SJSA1 (cell line): ENCODE measurements around the gene EXOSC9. TPM values are rescaled to one million over a fixed set of nuclear protein-coding genes. Genes with fewer than 3 reads are reported as not detected.

Source experiments
- DNase-seq, 2 experiments: peaks; one replicate each; pipeline ENCODE4 v3.0.0-alpha.2; 2015 to 2020; ENCODE audit warnings: low spot score in 2 of 2, low read depth in 1 of 2
- H3K27ac ChIP-seq: fragments of 250-450 bp; sonication (Bioruptor Pico); 2 replicates; pipeline ENCODE4 v1.5.1; 2020; ENCODE audit warnings: mild to moderate bottlenecking, moderate library complexity
- H3K27me3 ChIP-seq: fragments of 250-450 bp; sonication (Bioruptor Pico); replicated peaks from 2 replicates; pipeline ENCODE4 v1.5.1; 2020; ENCODE audit warnings: mild to moderate bottlenecking, moderate library complexity
- H3K36me3 ChIP-seq: fragments of 250-450 bp; sonication (Bioruptor Pico); 2 replicates; pipeline ENCODE4 v1.5.1; 2020; ENCODE audit warnings: mild to moderate bottlenecking
- H3K4me1 ChIP-seq: fragments of 250-450 bp; sonication (Bioruptor Pico); replicated peaks from 2 replicates; pipeline ENCODE4 v1.6.1; 2021; ENCODE audit warnings: mild to moderate bottlenecking
- H3K4me3 ChIP-seq: fragments of 250-450 bp; sonication (Bioruptor Pico); 2 replicates; pipeline ENCODE4 v1.5.1; 2020; ENCODE audit warnings: mild to moderate bottlenecking
- H3K9me3 ChIP-seq: fragments of 250-450 bp; sonication (Bioruptor Pico); replicated peaks from 2 replicates; pipeline ENCODE4 v1.5.1; 2020; ENCODE audit warnings: mild to moderate bottlenecking
- total RNA-seq: library from RNA; depleted of rRNA; stranded (reverse); fragments of >200 nt; shearing (Covaris generic); gene quantifications from 2 replicates; pipeline ENCODE4 v1.2.3, GENCODE V29; 2014

Gene EXOSC9
- total RNA-seq, 1 experiment from 2014 or later = 134 TPM

- DNase-seq = no peak
- no peaks in the 10 kb centered on the region for H3K27me3 ChIP-seq
- H3K4me3 ChIP-seq = no peak overlapping the region
- H3K27ac ChIP-seq = no peak overlapping the region
- peaks cover 9% of the 10 kb centered on the region for H3K4me1 ChIP-seq
- H3K9me3 ChIP-seq = no peaks in the 10 kb centered on the region
- no peaks in the 10 kb centered on the region for H3K36me3 ChIP-seq
These were observed 23.5 kb upstream of the EXOSC9 start for GRCh38 chr4:121777625-121778024.

- DNase-seq = peak in 1 of 2 experiments; percentile 32
- no peak overlapping the region for H3K4me3 ChIP-seq
- H3K36me3 ChIP-seq = 0 out of 2 replicates have a peak, but pooled peaks cover 3% of the 10 kb centered on the region
- peaks cover 15% of the 10 kb centered on the region for H3K4me1 ChIP-seq
- H3K9me3 ChIP-seq = peaks cover 4% of the 10 kb centered on the region; the same call in 1 of the 2 replicates
- H3K27ac ChIP-seq = no peak overlapping the region
- H3K27me3 ChIP-seq = no peaks in the 10 kb centered on the region
These were observed 22.0 kb upstream of the EXOSC9 start for GRCh38 chr4:121778991-121779628.

DNA sequence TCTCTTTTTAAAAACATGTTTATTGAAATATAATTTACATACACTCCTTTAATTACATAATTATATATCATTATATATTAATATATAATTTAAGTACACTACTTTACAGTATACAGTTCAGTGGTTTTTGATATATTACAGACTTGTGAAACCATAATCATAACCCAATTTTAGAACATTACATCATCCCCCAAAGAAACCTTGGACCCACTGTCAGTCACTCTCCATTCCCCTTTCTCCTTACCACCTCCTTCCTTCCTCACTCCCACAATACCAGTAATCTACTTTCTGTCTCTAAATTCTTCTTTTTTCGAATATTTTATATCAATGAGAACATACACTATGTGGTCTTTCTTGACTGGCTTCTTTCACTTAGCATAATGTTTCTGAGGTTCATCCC is 17.9 kb upstream of the EXOSC9 start:
- Histone ChIP-seq H3K4me3 (no peak overlapping the region), H3K4me1 (peaks cover 46% of the 10 kb centered on the region), H3K36me3 (0 out of 2 replicates have a peak, but pooled peaks cover 3% of the 10 kb centered on the region), H3K9me3 (peaks cover 4% of the 10 kb centered on the region; the same call in 1 of the 2 replicates), H3K27me3 (no peaks in the 10 kb centered on the region), H3K27ac (no peak overlapping the region)
- no peak for DNase-seq

DNA sequence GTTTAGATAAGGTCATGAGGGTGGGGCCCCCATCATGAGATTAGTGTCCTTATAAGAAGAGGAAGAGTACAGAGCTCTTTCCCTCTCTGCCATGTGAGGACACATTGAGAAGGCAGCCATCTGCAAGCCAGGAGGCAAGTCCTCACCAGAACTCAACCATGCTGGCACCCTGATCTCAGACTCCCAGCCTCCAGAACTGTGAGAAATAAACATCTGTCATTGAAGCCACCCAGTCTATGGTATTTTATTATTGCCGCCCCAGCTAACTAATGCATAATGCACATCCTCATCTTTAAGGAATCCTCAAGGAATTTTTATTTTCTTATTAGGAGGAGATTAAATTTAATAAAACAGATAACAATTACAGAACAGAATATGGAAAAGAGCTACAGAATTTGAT is 16.7 kb upstream of the EXOSC9 start:
- peak overlapping the region; percentile 99 for H3K27ac ChIP-seq
- H3K4me3 ChIP-seq = no peak overlapping the region
- H3K27me3 ChIP-seq = no peaks in the 10 kb centered on the region
- peak in 1 of 2 experiments; percentile 66 for DNase-seq
- H3K4me1 ChIP-seq = peaks cover 53% of the 10 kb centered on the region
- 0 out of 2 replicates have a peak, but pooled peaks cover 3% of the 10 kb centered on the region for H3K36me3 ChIP-seq
- H3K9me3 ChIP-seq = peaks cover 4% of the 10 kb centered on the region; the same call in 1 of the 2 replicates

- peak; percentile 88 to 91 for DNase-seq
- Histone ChIP-seq H3K36me3 (0 out of 2 replicates have a peak, but pooled peaks cover 3% of the 10 kb centered on the region), H3K4me3 (no peak overlapping the region), H3K27me3 (no peaks in the 10 kb centered on the region), H3K27ac (peak overlapping the region; percentile 99), H3K9me3 (peaks cover 4% of the 10 kb centered on the region; the same call in 1 of the 2 replicates), H3K4me1 (peaks cover 55% of the 10 kb centered on the region)
These were observed 16.1 kb upstream of the EXOSC9 start for GRCh38 chr4:121784975-121785374.

DNA sequence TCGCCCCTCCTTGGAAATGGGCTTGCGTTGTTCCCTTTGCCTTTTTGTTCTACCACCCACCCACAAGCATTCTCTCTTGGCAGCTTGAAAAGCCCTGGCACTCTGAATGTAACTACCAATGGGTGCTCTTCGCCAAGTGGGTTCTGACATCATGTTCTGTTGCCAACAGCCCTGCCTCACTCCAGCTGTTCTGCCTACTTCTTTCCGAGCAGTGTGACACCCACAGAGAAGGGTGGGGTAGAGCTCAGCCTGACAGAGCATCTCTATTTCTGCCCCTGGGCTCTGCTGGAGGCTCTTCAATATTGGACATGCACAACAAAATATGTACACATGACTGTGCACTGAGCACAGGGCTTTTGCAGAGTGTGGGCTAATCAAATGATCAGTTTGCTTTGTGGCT is 15.6 kb upstream of the EXOSC9 start:
- Histone ChIP-seq H3K4me1 (peaks cover 60% of the 10 kb centered on the region), H3K27me3 (no peaks in the 10 kb centered on the region), H3K36me3 (0 out of 2 replicates have a peak, but pooled peaks cover 3% of the 10 kb centered on the region), H3K4me3 (no peak overlapping the region), H3K27ac (peak overlapping the region; percentile 99), H3K9me3 (peaks cover 4% of the 10 kb centered on the region; the same call in 1 of the 2 replicates)
- peak in 1 of 2 experiments; percentile 60 for DNase-seq

- Histone ChIP-seq H3K27me3 (no peaks in the 10 kb centered on the region), H3K4me1 (peaks cover 67% of the 10 kb centered on the region), H3K4me3 (no peak overlapping the region), H3K27ac (peak overlapping the region; percentile 99), H3K9me3 (peaks cover 4% of the 10 kb centered on the region; the same call in 1 of the 2 replicates), H3K36me3 (0 out of 2 replicates have a peak, but pooled peaks cover 3% of the 10 kb centered on the region)
- DNase-seq = no peak
These were observed 14.9 kb upstream of the EXOSC9 start for GRCh38 chr4:121786221-121786620.

- H3K36me3 ChIP-seq = 0 out of 2 replicates have a peak, but pooled peaks cover under 1% of the 10 kb centered on the region
- DNase-seq = no peak
- H3K27ac ChIP-seq = peak overlapping the region; percentile 65
- peaks cover 74% of the 10 kb centered on the region for H3K4me1 ChIP-seq
- no peak overlapping the region for H3K4me3 ChIP-seq
- no peaks in the 10 kb centered on the region for H3K27me3 ChIP-seq
- H3K9me3 ChIP-seq = peaks cover under 1% of the 10 kb centered on the region; the same call in 1 of the 2 replicates
These were observed 12.2 kb upstream of the EXOSC9 start for GRCh38 chr4:121788896-121789295.

- no peak for DNase-seq
- H3K4me1 ChIP-seq = peaks cover 71% of the 10 kb centered on the region
- H3K27me3 ChIP-seq = no peaks in the 10 kb centered on the region
- H3K9me3 ChIP-seq = no peaks in the 10 kb centered on the region; the same call in 1 of the 2 replicates
- H3K36me3 ChIP-seq = no peaks in the 10 kb centered on the region
- peak overlapping the region; percentile 65 for H3K27ac ChIP-seq
- no peak overlapping the region for H3K4me3 ChIP-seq
These were observed 11.7 kb upstream of the EXOSC9 start for GRCh38 chr4:121789455-121789854.

GRCh38 chr4:121789960-121790829 is 10.9 kb upstream of the EXOSC9 start:
- Histone ChIP-seq H3K27ac (peak overlapping the region; percentile 65), H3K4me3 (no peak overlapping the region), H3K27me3 (no peaks in the 10 kb centered on the region), H3K9me3 (no peaks in the 10 kb centered on the region), H3K4me1 (peaks cover 71% of the 10 kb centered on the region), H3K36me3 (no peaks in the 10 kb centered on the region)
- peak in 1 of 2 experiments; percentile 60 for DNase-seq

DNA sequence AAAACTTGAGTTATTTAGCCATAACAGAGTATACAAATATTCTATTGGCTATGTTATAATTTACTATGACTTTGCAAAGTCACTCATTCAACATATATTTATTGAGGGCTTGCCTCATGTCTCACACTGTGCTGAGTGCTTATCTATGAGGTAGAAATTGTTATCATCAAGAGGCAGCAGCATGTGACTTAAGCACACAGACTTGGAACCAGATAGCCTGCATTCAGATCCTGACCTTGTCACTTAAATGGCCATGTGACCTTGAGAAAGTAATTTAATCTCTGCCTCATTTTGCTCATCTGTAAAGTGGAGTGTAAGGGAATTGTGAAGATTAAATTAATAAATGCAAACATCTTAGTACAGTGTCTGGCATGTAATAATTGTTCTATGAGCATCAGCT is 10.1 kb upstream of the EXOSC9 start:
- Histone ChIP-seq H3K27me3 (no peaks in the 10 kb centered on the region), H3K36me3 (no peaks in the 10 kb centered on the region), H3K9me3 (no peaks in the 10 kb centered on the region), H3K4me1 (peaks cover 71% of the 10 kb centered on the region), H3K4me3 (no peak overlapping the region), H3K27ac (peak overlapping the region; percentile 65)
- no peak for DNase-seq

DNA sequence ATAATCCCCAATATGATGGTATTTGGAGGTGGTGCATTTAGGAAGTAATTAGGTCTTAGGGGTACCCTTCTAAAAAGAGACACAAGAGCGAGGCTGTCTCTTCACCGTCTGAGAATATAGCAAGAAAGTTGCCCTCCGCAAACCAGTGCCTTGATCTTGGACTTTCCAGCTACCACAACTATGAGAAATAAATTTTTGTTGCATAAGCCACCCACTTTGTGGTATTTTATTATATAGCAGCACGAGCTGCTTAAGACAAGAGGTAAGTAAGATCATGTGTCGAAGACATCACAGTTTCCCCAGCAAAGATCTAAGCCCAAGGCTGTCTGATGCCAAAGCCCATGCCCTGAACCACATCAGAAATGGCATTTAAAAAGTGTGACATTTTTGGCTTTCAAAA is 9.6 kb upstream of the EXOSC9 start:
- H3K9me3 ChIP-seq = no peaks in the 10 kb centered on the region
- H3K27me3 ChIP-seq = no peaks in the 10 kb centered on the region
- no peak overlapping the region for H3K4me3 ChIP-seq
- peak; percentile 57 to 74 for DNase-seq
- no peaks in the 10 kb centered on the region for H3K36me3 ChIP-seq
- peaks cover 71% of the 10 kb centered on the region for H3K4me1 ChIP-seq
- H3K27ac ChIP-seq = peak overlapping the region; percentile 65

GRCh38 chr4:121792966-121793365 is 8.2 kb upstream of the EXOSC9 start:
- no peaks in the 10 kb centered on the region for H3K9me3 ChIP-seq
- H3K27me3 ChIP-seq = no peaks in the 10 kb centered on the region
- no peaks in the 10 kb centered on the region for H3K36me3 ChIP-seq
- peaks cover 68% of the 10 kb centered on the region for H3K4me1 ChIP-seq
- DNase-seq = no peak
- no peak overlapping the region for H3K27ac ChIP-seq
- H3K4me3 ChIP-seq = no peak overlapping the region
